GM12874 (cell line): Measurements from ENCODE around the gene ASIC2.

Source experiments
- CTCF ChIP-seq: IDR thresholded peaks from 2 replicates; pipeline ENCODE4 v1.5.1; 2011; ENCODE audit warnings: low read depth, mild to moderate bottlenecking, control low read depth, low read length, moderate library complexity; ENCODE audit not compliant: insufficient read depth

The ASIC2 gene

GRCh38 chr17:33287096-33287725, 5.9 kb downstream of the ASIC2 start:
- TF ChIP-seq CTCF: no peak

GRCh38 chr17:33285413-33285812, 7.7 kb downstream of the ASIC2 start:
- no peak for TF ChIP-seq CTCF

- no peak for TF ChIP-seq CTCF
Measured at GRCh38 chr17:33284022-33284421, 9.1 kb downstream of the ASIC2 start.

GRCh38 chr17:33280162-33280943, 12.7 kb downstream of the ASIC2 start:
- TF ChIP-seq CTCF: no peak

GRCh38 chr17:33277436-33278100, 15.5 kb downstream of the ASIC2 start:
- TF ChIP-seq CTCF: no peak

GRCh38 chr17:33273743-33274410, 19.2 kb downstream of the ASIC2 start:
- TF ChIP-seq CTCF: no peak

GRCh38 chr17:33273271-33273670, 19.8 kb downstream of the ASIC2 start:
- TF ChIP-seq CTCF: no peak
